NCI-H2171 treated with DMSO at 0.1 percent for 48 hours (cell line): ENCODE results near the gene TRIM54.

Experiments used
- DNase-seq: peaks from one replicate; lab custom pipeline; 2025; lab: John Stamatoyannopoulos, UW

TRIM54 gene, protein sequence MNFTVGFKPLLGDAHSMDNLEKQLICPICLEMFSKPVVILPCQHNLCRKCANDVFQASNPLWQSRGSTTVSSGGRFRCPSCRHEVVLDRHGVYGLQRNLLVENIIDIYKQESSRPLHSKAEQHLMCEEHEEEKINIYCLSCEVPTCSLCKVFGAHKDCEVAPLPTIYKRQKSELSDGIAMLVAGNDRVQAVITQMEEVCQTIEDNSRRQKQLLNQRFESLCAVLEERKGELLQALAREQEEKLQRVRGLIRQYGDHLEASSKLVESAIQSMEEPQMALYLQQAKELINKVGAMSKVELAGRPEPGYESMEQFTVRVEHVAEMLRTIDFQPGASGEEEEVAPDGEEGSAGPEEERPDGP

DNA sequence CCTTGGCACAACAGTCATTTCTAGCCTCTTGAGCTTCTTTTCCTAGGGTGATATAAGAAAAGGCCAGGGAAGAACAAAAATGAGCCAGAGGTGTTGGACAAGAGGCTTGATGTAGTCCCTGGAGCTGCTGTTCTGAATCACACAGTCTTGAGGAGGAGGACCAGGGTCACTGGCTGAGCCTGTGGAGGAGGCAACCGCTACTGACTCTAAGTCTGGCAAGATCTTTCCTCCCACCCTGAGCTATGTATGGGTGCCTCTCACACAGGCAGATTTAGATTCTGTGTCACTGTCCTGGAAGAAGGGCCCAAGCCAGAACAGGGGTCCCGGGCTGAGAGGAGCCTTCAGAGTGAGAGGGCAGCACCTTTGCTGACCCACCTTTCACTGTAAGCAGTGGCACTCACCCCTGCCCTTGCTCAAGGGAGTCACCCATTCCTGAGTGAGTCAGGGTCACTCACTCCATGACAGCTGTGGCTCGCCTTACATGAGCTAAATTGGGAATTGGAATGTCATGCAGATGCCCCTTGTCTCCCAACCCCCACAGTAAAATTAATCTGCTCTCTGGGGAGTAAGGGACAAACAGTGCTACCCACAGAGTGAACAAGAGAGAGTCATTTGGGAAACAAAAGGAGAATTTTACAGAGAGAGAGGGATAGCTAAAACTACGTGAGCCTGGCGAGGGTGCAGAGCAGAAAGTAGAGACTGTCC, at the start of gene TRIM54:
Gene TRIM54, plus strand, starts transcription at position 575 of the 705 bp plus-strand sequence. CDS start 303 bp downstream, outside the sequence.
- DNase-seq, result no peak

DNA sequence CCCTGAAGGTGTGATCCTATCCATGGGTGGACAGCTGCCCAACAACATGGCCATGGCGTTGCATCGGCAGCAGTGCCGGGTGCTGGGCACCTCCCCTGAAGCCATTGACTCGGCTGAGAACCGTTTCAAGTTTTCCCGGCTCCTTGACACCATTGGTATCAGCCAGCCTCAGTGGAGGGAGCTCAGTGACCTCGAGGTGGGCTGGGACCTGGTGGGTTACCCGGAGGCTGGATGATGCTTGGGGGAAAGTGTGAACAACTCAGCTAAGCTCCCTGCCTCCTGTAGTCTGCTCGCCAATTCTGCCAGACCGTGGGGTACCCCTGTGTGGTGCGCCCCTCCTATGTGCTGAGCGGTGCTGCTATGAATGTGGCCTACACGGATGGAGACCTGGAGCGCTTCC, 48.9 kb upstream of the TRIM54 start:
- DNase-seq, result no peak

DNA sequence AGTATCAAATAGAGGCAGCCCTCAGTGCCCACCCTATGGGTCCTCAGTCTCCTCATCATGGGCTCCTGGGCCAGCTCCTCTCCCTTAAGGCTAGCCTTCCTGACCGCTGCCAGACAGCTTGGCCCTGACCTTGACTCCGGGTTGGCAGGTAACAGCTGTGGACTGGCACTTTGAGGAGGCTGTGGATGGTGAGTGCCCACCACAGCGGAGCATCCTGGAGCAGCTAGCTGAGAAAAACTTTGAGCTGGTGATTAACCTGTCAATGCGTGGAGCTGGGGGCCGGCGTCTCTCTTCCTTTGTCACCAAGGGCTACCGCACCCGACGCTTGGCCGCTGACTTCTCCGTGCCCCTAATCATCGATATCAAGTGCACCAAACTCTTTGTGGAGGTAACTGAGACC, 46.1 kb upstream of the TRIM54 start:
- no peak for DNase-seq

DNA sequence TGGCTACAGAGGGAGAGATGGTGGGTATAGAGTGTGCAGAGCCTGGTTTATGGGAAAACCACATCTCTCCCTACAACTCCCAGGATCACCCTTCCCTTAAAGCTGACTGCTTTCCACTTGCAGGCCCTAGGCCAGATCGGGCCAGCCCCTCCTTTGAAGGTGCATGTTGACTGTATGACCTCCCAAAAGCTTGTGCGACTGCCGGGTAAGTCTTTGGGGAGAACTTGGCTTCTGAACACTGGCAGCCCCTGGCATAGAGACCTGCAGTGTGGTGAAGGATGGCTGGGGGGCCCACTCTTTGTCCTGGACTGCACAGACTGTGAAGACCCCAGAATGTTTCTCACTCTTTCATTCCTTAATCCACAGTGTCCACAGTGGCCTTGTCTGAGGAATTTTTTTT, 45.6 kb upstream of the TRIM54 start:
- no peak for DNase-seq

DNA sequence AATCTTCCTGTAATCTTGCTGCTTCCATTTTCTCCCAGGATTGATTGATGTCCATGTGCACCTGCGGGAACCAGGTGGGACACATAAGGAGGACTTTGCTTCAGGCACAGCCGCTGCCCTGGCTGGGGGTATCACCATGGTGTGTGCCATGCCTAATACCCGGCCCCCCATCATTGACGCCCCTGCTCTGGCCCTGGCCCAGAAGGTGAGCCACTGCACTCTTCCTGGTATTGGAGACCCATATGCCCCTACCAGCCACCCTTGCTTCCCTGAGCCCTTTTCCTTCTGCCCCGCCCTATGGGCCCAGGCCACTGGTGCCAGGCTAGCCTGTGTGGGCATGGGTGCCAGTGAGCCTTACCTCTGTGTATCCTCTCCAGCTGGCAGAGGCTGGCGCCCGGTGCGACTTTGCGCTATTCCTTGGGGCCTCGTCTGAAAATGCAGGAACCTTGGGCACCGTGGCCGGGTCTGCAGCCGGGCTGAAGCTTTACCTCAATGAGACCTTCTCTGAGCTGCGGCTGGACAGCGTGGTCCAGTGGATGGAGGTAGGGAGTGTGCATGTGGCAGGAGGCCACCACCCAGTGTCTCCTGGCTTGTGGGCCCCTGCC, 44.8 kb upstream of the TRIM54 start:
- no peak for DNase-seq

DNA sequence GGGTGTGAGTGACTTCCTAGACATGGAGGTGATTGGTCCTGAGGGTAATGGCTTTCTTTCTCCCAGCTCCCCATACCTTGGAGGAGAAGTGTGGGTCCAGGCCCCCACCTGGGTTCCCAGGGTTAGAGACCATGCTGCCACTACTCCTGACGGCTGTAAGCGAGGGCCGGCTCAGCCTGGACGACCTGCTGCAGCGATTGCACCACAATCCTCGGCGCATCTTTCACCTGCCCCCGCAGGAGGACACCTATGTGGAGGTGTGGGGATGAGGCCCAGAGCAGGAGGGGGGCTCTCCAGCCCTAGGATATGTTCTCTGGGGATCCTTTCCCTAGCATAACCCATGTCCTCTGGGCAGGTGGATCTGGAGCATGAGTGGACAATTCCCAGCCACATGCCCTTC, 43.3 kb upstream of the TRIM54 start:
- DNase-seq, result no peak

GRCh38 chr2:27240406-27240805, 41.8 kb upstream of the TRIM54 start:
- DNase-seq, result no peak

GRCh38 chr2:27241761-27242613, 40.2 kb upstream of the TRIM54 start:
- no peak for DNase-seq

DNA sequence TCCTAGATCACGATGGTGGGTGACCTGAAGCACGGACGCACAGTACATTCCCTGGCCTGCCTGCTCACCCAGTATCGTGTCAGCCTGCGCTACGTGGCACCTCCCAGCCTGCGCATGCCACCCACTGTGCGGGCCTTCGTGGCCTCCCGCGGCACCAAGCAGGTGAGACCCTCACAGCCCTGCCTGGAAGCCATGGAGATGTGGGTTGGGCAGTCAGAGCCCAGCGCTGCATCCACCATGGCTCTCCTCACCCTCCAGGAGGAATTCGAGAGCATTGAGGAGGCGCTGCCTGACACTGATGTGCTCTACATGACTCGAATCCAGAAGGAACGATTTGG, 39.6 kb upstream of the TRIM54 start:
- DNase-seq, result no peak

DNA sequence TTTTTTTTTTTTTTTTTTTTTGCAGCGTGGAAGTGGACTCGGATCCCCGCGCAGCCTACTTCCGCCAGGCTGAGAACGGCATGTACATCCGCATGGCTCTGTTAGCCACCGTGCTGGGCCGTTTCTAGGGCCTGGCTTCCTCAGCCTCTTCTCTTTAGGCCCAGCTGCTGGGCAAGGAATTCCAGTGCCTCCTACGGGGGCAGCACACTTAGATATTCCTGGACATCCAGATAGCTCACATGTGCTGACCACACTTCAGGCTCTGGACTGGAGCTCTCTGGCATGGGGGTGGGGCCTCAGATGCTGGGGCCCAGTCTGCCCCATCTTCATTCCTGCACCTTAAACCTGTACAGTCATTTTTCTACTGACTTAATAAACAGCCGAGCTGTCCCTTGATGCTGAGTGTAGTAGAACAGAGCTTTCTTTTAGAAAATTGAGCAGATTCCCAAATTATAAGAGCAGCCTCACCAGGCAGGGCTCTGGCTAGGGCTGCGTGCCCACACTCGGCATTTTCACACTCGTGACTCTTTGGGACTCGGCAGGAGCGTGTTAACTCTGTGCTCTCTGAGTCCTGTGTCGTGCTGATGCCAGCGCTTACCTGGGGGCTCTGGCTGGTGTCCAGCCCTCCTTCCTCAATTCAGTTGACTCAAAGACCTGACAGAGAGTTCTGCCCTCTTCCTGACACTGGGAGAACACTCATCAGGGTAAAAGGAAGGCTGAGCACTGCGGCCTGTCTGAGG, 38.7 kb upstream of the TRIM54 start:
- DNase-seq, result no peak

DNA sequence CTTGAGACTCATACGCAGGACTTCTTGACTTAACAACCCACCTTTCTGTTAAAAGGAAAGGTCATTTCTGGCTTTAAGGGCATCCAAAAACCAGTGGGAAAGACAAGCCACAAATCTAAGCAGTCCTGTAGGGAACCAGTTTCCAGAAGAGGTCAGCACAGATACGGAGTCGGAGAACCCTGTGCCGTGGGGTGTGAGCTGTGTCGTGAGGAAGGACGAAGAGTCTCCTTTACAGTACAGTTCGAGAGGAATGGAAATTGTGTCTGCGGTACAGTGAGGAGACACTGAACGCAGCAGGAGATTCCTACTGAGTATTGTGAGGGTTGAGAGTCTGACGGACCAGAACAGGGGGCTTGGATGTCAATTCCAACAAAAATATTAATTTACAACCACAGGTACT, 37.1 kb upstream of the TRIM54 start:
- DNase-seq, result no peak

DNA sequence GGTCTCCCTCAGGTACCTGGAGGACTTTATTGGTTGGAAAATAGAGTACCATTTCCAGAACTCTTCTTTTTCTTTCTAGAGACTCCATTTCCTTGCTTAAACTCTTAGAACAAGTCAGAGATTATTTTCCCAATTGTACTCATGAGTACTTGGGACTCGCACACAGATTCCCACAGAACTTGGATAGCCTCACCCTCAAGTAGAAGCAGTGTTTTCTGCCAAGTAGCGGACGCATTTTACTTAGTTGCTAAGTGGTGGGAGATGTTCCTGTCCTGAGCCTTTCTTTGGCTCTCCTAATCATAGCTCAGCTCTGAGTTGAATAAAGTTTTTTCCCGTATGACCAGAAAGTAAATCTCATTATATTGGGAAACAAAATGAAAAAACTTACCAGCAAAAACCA, 36.6 kb upstream of the TRIM54 start:
- no peak for DNase-seq

DNA sequence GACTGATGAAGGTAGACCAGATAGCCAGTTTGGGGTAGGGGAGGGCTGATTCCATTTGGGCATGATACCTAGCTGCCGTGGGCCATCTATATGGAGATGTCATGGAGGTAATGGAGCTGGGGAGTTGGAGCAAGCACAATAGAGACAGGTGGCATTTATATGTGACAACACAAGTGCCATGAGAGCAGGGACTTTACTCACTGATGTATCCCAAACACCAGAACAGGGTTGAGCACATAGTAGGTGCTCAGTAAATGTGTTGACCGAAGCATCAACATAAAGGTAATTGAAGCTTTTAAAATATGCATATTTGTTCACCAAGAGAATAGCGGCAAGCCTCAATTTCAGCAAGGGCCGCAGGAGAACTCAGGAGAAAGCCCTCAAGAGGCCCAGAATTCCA, 34.3 kb upstream of the TRIM54 start:
- DNase-seq, result no peak

DNA sequence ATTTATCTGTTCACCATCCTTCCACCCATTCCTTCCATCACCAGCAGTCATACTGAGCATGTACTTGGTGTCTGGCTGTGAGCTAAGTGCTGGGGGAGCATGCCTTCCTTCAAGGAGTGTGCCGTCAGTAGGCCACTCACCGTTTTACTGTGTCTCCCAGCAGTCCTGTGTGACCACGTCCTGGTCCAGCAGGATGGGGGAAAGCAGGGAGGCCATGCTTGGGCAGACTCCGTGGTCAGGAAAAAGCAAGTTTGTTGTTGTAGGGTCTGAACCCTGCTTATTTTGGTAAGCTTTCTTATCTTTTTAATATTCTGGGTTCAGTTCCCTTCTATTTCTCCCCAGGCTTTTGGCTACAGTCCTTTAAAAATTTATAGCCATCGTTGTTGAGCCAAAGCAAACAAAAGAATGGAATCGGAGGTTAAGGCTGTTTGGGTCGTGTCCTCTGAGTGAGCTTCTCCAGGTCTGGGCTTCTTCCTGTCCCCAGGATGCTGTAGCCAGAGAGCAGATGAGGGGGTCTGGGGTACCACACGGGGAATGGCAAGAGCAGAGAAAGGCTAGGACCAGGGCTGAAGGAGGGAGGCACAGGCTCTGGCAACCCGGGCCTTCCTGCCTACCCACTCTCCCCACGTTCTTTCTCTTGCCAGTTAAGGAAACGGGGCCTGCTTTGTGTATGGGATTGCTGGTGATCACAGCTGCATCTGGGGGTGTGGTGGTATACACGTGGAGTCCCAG, 32.9 kb upstream of the TRIM54 start:
- no peak for DNase-seq

DNA sequence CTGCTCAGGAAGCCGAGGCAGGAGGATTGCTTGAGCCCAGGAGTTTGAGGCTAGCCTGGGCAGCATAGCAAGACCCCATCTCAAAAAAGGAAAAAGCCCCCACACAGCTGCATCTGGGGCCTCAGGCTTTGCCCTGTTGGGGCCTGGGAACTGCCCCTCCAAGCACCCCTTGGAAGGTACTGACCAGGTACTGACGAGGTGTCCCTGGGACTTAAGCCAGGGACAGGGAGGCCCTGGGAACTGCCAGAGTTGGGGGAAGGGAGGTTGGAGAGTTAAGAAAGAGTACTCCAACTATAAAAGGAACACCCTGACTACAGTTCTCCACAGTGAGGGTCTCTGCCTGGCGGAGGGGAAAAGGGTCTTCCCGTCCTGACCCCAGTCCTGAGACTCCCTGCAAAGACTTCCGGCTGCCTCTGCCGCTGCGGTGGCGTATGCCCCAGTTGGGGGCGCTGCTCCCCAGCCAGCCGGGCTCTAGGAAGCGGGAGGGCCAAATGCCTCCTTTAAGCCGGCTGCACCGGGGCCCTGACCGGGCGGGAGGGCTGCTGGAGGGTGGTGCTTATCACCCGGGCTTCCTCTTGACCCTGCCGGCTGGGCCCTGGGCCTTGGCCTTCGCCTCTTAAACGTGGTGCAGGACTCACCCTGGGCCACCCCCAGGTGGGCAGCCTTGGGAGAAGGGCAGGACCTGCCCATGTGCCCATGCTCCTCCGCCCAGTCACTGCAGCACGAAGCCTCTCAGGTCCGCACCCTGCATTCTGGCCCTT, 32.2 kb upstream of the TRIM54 start:
- no peak for DNase-seq

GRCh38 chr2:27250652-27251379, 31.4 kb upstream of the TRIM54 start:
- no peak for DNase-seq

DNA sequence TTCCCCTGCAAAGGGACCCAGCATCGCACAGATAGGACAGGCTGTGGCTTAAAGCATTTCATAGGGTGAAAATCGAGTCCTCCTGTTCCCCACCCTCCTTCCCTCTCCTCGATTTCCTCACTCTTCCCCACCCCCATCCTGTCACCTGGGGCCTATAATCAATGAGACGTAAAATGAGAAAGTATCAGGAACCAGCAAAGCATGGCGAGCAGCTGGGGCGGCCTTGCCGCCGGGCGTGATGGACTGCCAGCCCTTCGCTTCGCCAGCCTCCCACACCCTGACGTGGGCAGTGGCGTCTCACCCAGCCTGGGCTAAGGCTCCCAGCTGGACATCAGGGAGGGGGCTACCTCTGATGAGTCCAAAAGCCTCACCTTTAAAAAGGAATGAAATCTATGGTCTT, 30.5 kb upstream of the TRIM54 start:
- no peak for DNase-seq

DNA sequence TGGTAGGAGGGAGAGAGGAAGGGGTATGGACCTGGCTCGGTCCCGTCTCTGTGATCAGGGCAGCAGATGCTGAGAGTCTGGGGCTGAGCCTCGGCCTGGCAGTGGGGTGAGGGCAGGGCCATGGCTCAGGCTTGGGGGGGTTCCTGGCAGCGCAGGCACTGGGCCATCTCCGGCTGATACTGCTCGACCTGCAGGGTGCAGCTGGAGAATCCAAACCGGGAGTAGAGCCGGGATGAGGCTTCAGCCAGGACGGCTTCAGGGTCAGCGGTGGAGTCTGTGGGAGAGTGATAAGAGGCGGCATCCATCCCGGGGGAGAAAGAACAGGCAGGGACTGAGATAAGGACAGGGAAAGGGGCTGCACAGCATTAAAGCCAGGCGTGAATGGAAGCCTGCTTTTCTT, 27.0 kb upstream of the TRIM54 start:
- no peak for DNase-seq

GRCh38 chr2:27255660-27256059, 26.6 kb upstream of the TRIM54 start:
- no peak for DNase-seq
